ENCODE measurements around the gene IZUMO4.
"Not testable (repeated sequence)": the region's sequence is repeated elsewhere in the genome, so short reads cannot be mapped to it uniquely, and the experiment has no call there.

The IZUMO4 gene

DNA sequence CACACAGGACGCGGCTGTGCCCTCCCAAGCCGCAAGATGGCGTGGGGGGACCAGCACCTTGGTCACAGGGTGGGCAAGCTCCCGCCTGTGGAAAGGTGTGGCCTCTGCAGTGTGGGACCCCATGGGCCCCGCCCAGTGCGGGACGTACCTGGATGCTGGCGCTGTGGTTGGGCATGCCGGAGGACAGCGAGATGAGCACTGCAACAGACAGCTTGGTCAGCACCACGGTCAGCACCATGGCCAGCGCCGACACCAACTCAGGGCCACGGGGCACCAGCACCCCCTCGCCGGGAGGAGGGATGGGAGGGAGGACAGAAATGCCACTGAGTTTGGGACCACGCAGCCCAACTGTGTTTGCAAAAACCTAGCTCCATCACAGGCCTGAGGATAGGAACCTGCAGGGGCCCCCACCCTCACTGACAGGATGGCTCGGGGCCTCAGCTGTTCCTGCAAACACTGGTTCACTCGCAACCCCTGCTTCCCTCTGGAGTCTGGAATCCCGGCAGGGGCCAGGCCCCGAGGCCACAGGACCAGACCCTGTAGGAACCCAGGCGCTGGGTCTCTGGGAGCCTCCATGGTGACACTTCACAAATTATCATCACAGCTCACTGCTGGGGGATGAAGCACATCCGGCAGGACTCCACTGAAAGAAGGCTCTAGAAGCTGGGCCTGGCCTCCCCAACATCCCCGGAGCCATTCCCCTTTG is 27.1 kb downstream of the IZUMO4 start:
- DNase-seq (ENCODE audit: low read depth) = no peak

DNA sequence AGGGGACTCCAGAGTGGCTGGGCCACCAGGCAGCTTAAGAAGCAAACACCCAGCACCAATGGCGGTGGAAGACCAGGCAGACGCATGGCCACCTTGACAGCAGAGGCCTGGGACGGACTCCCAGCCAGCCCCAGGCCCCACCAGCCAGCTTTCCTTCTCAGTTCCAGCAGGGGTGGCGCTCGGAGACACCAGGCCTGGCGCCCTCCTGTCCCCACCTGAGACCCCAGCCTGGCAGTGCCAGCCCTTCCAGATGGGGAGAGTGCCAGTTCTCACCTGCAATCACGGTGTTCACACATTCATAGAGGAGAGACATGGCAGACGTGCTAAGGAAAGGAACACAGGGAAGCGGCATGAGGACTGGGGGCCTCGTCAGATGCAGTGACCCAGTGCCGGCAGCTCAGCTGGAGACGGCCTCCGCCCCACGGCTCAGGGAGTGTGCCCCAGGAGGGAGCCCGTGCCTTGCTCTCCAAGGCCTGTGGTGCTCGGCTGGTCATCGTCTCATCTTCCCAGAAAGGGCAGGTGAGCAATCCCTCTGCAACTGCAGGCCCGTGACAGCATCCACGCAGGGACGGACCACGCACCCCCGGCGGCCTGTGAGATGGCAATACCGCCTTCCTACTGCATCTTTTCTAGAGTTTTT is 30.3 kb downstream of the IZUMO4 start:
- DNase-seq (ENCODE audit: low read depth) = no peak

DNA sequence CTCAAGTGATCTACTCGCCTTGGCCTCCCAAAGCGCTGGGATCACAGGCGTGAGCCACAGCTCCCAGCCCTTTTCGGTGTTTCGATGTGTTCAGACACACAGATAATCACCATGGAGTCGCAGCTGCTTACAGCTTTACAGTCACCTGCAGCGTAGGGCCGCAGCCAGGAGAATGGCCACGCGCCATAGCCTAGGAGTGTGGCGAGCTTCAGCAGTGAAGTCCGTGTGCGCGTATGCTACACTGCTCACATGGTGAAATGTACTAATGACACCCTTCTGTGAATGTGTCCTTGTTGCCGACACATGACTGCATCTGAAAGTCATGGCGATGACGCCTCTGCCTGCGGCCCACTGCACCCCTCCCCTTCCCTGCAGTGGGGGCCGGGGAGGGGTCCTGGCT is 31.0 kb downstream of the IZUMO4 start:
- DNase-seq (ENCODE audit: low read depth) = no peak

DNA sequence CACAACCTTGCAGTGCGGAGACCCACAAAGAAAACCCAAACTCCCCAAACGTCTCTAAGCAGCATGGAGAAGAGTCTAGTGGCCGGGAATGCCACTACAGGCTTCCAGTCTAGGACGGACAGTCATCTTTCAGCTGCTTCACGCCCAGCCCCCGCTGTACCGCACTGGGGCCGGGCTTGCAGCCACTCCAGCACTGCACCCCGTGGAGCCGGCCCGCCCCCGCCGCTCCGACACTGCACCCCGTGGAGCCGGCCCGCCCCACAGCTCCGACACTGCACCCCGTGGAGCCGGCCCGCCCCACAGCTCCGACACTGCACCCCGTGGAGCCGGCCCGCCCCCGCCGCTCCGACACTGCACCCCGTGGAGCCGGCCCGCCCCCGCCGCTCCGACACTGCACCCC is 31.5 kb downstream of the IZUMO4 start:
- DNase-seq (ENCODE audit: low read depth) = not testable (repeated sequence)

DNA sequence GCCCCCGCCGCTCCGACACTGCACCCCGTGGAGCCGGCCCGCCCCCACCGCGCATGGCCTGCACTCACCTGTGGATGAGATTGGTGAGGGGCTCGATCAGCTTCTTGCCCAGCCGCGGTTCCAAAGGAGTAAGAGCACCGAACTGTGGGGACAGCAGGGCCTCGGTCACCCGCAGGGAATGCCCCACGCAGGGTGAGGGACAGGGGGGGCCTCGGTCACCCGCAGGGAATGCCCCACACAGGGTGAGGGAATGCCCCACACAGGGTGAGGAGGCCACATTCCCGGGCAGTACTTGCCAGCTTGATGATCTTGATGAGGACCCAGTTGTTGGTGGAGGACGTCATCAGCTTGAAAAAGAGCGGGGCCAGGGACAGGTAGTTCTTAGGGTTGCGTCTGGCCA is 32.3 kb downstream of the IZUMO4 start:
- no peak for DNase-seq (ENCODE audit: low read depth)

DNA sequence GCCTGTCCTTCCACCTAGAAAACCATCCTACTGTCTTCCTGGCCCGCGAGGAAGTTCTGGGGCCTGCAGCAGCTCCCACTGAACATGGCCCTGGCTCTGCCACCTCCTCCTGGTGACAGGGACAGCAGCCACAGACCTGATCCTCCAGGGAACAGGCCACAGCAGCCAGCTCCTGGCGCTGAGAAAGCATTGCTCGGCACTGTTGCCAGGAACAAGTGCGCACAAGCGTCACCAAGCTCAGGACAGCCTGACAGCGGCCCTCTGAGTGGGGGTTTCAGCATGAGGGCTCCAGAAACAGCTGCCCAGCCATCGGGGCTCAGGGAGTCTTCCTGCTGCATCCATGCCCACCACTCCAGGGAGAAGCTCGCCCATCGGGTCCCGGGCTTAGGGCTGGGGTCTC is 32.8 kb downstream of the IZUMO4 start:
- no peak for DNase-seq (ENCODE audit: low read depth)

DNA sequence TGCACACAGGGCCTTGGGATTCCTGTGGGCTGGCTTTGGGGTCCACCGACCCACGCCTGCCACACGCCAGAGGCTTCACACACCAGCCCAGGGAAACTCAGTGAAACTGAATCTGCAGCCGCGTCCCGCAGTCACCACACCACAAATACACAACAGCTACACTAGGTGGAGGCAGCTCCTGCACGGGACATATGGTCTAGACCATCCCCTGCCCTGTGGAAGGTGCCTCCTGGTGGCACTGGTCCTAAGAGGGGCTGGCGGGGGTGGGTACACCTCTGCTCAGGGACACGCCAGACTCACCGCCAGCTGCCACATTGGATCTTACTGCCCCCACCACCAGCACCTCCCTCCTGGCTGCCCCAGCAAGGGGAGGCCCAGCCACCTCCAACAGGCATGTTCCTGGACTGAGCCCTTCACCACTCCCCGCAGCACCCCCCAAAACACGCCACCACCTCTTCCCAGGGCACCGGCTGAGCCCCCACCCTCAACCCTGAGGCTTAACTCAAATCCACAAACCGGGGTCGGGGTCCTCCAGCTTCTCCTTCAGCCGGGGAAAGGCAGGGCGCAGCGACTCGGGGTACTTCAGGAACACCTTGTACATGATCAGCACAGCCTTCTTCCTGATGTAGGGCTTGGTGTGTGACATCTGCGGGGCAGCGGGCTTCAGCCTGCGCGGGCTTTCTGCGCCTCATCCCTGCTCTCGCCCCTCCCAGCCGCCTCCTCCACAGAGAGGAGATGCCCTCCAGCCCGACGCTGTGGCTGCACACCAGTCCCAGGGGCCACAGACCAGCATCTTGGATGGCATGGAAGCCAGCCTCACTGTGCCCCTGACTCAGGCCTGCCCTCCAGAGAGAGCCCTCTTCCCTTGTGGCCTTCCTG is 33.4 kb downstream of the IZUMO4 start:
- no peak for DNase-seq (ENCODE audit: low read depth)

DNA sequence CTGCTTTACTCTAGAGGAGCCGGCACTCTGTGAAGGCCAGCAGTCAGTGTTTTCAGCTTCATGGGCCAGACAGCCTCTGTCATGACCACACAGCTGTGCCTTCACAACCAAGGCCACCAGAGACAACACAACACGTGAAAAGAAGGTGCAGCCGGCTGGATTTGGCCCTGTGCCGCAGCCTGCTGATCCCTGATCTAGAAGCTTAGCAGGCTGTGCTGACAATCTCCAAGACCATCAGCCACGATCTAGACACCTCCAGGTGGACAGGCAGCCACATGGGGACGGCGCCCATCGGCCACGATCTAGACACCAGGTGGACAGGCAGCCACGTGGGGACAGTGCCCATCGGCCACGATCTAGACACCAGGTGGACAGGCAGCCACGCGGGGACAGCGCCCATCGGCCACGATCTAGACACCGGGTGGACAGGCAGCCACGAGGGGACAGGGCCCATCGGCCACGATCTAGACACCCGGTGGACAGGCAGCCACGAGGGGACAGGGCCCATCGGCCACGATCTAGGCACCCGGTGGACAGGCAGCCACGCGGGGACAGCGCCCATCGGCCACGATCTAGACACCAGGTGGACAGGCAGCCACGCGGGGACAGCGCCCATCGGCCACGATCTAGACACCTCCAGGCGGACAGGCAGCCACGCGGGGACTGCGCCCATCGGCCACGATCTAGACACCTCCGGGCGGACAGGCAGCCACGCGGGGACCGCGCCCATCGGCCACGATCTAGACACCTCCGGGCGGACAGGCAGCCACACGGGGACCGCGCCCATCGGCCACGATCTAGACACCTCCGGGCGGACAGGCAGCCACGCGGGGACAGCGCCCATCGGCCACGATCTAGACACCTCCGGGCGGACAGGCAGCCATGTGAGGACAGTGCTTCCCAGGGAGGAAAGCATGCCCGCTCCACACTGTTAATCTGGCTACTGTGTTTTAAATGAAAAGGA is 34.6 kb downstream of the IZUMO4 start:
- DNase-seq (ENCODE audit: low read depth) = not testable (repeated sequence)

DNA sequence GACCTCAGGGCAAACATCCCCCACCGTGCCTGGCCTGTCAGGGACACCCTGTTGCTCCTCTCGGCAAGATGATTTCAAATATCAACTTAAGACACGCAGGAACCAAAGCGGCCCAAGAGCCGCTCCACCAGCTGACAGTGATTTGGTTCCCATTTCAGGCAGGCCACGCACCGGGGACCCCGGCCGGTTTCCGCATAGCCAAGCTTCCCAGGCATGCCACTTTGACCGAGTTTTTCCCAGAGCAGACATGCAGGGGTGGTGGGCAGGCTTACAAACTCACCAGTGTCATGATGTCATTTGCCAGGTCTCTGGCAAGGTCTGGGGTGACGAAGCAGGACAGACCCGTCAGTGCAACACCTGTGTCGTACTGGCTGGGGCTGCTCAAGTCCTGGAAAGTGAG is 35.5 kb downstream of the IZUMO4 start:
- no peak for DNase-seq (ENCODE audit: low read depth)

DNA sequence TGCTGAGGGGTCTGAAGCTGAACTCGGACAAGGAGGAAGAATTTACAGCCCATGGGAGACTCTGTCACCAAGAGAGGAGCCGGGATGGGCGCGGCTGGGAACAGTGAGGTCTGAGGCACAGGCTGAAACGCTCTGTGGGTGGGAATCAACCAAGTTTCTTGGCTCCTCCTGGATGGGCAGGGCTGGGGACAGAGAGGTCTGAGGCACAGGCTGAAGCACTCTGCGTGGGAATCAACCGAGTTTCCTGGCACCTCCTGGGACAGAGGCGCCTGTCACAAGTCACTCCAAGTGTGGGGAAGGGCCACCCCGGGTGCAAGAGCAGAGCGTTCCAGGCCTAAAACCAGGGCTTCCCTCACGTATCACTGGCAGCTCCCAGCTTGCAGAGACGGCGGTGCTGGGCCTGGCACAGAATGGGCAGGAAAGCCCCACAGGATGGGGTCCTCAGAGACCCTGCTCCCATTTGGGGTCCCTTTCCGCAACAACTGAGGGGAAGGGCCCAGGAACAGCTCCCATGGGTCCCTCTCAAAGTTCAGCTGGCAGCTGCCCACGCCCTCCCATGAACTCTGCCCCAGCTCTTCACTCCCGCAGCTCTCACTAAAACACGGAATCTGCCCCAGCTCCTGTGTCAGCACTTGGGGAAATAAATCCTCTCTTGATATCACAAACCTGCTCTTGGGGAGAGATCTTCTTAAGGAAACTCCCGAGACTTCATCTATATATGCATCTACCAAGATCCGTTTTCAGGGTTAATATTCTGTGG is 36.2 kb downstream of the IZUMO4 start:
- no peak for DNase-seq (ENCODE audit: low read depth)

DNA sequence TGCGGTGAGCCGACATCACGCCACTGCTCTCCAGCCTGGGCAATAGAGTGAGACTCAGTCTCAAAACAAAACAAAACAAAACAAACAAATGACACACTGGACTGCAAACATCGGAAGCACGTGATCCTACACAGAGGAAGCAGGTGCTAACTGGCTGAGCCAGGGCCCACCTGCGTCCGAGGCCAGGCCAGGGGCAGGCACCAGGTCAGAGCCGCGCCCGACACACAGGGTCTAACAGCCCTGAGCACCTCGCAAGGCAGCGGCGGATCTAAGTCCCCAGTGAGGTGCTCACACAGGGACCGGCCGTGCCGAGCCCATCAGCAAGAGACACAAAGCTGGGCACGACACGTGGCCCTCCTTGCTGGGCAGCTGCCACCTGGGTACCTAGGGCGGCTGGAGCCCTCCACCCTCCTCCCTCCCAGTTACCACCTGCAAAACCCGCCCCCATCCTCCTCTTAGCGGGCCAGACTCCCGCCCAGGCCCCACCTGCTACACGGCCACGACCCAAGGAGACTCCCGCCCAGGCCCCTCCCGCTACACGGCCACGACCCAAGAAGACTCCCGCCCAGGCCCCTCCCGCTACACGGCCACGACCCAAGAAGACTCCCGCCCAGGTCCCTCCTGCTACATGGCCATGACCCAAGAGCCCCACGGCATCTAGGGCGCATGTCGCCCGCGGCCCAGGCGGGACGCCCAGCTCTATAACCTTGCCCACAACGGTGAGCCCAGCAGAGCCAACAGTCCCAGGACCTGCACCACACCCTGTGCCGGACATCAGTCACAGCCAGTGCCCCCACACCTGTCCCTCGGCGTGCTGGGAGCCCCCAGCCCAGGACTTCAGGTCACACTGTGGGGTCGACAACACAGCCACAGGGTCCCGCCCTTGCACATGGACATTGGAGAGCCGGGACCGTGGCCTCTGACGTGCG is 39.0 kb downstream of the IZUMO4 start:
- DNase-seq (ENCODE audit: low read depth) = no peak

DNA sequence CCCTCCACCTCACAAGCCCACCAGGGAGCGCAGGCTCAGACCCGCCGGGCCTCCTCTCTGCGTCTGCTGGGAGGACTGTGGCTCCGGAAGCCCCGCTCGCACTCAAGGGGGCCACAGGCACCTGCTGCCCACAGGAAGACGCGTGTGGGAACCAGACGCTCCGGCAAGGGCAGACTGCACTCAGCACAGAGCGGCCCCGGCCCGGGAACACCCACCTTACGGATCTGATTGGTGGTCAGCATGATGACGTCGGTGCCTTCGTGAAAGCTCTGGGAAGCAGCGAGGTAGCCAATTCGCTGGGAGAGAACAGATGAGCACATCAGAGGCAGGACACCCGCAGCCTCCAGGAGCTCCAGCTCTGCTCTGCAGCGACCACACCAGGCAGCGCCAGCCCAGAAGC is 40.1 kb downstream of the IZUMO4 start:
- no peak for DNase-seq (ENCODE audit: low read depth)

DNA sequence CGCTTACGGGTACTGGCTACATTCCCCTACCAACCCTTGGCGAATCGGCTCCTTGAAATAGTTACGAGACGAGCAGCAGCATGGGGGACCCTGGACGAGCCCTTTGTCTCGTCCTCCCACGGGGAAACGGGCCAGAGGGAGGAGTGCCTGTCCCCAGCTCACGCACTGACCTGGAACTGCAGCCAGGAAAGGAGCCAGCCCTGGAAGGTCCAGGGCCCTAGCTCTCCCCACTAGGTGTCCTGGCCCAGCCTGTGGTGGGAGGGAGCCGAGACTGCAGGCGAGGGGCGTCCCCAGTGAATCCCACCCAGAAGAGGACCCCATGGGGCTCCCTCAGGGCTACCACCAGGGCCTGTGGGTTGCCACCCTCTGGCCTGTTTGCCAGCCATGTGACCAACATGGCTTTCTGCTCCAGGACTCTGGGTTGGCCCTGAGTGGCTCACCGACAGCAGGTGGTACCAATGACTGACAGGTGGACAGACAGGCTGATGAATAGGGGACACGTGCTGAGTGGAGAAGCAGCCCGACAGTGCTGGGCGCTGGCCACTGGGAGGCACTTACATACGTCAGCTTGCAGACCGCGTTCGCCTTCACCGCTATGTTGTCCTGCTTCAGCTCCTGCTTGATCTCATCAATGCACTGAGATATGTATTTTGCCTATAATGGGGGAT is 41.5 kb downstream of the IZUMO4 start:
- DNase-seq (ENCODE audit: low read depth) = no peak

DNA sequence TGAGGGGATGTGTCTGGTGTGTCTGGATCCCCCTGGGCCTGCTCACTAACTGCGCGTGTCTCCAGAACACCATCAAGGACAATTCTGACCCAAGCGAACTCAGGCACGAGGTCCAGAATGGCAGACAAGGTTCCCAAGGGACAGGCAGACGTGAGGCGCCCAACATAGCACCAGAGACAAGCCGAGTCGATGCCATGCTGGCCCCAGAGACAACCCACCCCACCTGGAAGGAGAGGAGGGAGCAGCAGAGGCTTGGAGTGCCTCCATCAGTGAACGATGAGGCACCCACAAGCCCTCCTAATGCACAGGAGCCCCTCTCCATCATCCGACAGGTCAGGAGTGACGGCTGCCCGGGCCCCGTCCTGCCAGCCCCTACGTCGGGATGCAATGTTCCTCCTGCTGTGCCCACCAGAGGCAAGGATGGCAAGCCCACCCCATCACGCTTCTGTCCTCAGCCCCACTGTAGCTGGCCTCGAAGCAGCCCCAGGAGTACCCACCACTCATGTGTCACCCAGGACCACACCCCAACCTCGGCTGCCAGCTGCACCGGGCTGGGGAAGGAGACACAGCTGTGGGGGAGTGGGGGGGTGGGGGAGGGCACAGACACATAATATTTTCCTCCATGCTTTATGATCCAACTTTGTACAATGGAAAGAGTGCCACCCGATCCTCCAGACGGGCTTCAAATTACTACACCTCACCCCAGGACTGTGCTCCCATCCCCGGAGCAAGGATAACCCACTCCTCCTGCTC is 42.8 kb downstream of the IZUMO4 start:
- DNase-seq (ENCODE audit: low read depth) = no peak

DNA sequence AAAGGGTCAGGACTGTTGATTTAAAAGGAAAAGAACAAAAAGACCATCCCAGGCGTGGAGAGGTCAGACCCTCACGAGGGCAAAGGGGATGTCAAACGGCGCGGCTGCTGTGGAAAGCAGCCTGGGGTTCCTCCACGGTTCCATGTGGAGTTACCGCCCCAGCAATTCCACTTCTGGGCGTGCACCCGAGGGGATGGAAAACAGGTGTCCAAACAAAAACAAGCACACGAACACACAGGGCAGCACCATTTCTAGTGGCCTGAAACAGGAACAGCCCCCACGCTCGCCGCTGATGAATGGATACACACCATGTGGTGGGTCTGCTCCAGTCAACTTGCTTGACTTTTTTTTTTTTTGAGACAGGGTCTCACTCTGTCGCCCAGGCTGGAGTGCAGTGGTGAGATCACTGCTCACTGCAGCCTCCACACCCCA is 43.4 kb downstream of the IZUMO4 start:
- DNase-seq (ENCODE audit: low read depth) = no peak

DNA sequence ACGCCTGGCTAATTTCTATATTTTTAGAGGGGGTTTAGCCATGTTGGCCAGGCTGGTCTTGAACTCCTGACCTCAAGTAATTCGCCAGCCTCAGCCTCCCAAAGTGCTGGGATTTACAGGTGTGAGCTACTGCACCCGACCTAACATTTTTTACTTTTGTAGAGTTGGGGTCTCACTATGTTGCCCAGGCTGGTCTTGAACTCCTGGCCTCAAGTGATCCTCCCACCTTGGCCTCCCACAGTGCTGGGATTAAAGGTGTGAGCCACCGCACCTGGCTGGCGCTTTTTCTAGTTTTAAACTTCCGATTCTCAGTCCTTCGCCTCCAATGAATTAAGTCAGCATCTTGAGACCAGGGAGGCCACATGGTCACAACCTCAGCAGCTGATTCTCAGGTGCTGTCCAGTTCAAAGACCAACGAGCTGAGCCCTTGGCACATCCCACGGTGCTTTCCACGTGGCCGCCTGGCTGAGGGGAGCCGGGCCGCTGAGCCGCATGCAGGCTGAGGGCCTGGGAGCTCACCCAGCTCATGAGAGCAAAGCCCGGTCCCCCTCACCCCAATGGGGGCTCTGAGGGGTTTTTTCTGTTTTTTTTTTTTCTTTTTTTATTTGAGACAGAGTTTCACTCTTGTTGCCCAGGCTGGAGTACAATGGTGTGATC is 45.6 kb downstream of the IZUMO4 start:
- no peak for DNase-seq (ENCODE audit: low read depth)

DNA sequence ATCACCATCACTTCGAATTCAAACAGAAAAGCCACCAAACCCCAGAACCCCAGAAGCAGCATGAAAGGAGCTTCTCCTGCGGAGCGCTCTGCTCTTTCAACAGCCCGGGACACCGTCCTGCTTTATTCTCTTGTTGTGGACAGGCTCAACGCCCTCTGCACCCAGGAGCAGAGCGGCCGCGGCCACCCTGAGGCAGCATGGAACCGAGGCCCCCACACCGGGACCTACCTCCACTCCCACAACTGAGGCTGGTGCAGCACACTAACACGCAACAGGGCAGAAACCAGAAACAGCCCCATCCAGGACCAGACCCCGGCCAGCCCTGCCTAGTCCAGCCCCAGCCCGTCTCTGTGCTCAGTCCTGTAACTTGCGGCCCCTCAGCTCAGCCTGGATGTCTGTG is 47.5 kb downstream of the IZUMO4 start:
- DNase-seq (ENCODE audit: low read depth) = no peak

DNA sequence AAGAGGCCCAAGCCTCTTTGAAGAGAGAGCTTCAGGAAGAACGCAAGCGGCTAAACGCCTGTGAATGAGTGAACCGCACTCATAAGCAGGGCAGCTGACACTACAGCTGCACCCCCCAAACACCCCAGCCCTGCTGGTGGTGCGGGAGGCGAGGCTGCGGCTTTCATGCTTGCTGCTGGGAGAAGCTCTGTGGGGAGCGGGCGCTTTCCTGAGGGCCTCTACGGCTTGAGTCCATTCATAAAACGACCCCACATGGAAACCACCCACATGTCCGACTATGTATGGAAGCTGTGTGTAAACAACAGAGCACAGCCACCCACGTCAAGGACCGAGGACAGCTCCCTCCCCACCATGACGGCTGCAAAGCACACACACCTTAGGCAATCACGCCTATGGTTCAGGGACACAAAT is 49.1 kb downstream of the IZUMO4 start:
- no peak for DNase-seq (ENCODE audit: low read depth)

Data from activated T-cell treated with anti-CD3 and anti-CD28 coated beads for 48 hours (primary cell).